HepG2 (cell line): ENCODE data around the gene DDAH1. TPM values are rescaled to one million over a fixed set of nuclear protein-coding genes. Genes with fewer than 3 reads are reported as not detected.

Experiments used
- ATAC-seq: fragments of 200-7000 bp; cut with Tn5 transposase; 3 replicates; pipeline ENCODE4 v1.9.1; 2020; ENCODE audit warnings: mild to moderate bottlenecking, moderate library complexity
- BruUV-seq: library from RNA; stranded (reverse); fragments of 400-500 nt; replicated peaks from 2 replicates; lab custom pipeline; 2021; lab: Mats Ljungman, UMichigan
- CTCF ChIA-PET: fragments of 300-600 bp; formaldehyde crosslinking; extraction: SDS; loops from one replicate; lab custom pipeline; 2021; ENCODE audit warnings: low total read pairs, inconsistent platforms, low intra/inter-chr PET ratio; lab: Yijun Ruan, JAX
- POLR2A ChIA-PET: fragments of 350-600 bp; sonication (Branson Sonifier 250); formaldehyde crosslinking; loops from one replicate; lab custom pipeline; 2020; ENCODE audit warnings: antibody characterized with exemption, inconsistent platforms; lab: Yijun Ruan, JAX
- DNase-seq: peaks from one replicate; pipeline ENCODE4 v3.0.0-alpha.2; 2015; ENCODE audit warnings: low spot score
- FAIRE-seq: peaks from 3 replicates; lab custom pipeline; 2011; peaks lifted over from hg19 to GRCh38; lab: Jason Lieb, UNC
- H2AFZ ChIP-seq: one replicate; pipeline ENCODE4 v1.6.1; 2011; ENCODE audit warnings: low read length, inconsistent platforms
- H3K27ac ChIP-seq: fragments of 300-600 bp; 3 replicates; pipeline ENCODE4 v1.8.0; 2011; ENCODE audit warnings: mixed run types, mild to moderate bottlenecking, mixed read lengths, low read length, inconsistent platforms; ENCODE audit not compliant: insufficient read depth; ENCODE audit errors: extremely low read length
- H3K27me3 ChIP-seq, 2 experiments: fragments of 200-600 bp in 1 of 2; 2 replicates in 1 of 2; 3 replicates in 1 of 2; pipeline versions ENCODE4 v1.6.0 to v1.8.0; 2011; ENCODE audit warnings: low read length in 2 of 2, mild to moderate bottlenecking in 2 of 2, moderate library complexity in 2 of 2, inconsistent platforms in 1 of 2; ENCODE audit not compliant: insufficient read depth in 2 of 2, control insufficient read depth in 1 of 2
- H3K36me3 ChIP-seq, 2 experiments: fragments of 200-600 bp in 1 of 2; replicated peaks in 1 of 2; 2 replicates in 1 of 2; 3 replicates in 1 of 2; pipeline versions ENCODE4 v1.5.1 to v1.8.0; 2011; ENCODE audit warnings: low read length in 2 of 2, inconsistent platforms in 1 of 2; ENCODE audit not compliant: insufficient read depth in 2 of 2, control insufficient read depth in 1 of 2
- H3K4me1 ChIP-seq: 2 replicates; pipeline ENCODE4 v1.5.1; 2012; ENCODE audit warnings: low read length, inconsistent platforms; ENCODE audit not compliant: insufficient read depth
- H3K4me2 ChIP-seq: 2 replicates; pipeline ENCODE4 v1.6.0; 2011; ENCODE audit warnings: low read depth, low read length, inconsistent platforms
- H3K4me3 ChIP-seq, 3 experiments: fragments of 200-600 bp in 1 of 3; sonication (generic), shearing (Covaris generic) in 1 of 3; replicated peaks in 1 of 3; 2 replicates each; pipeline ENCODE4 v1.5.1; 2011 to 2016; ENCODE audit warnings: low read length in 3 of 3, inconsistent platforms in 2 of 3, low read depth in 2 of 3, mild to moderate bottlenecking in 2 of 3, control low read depth in 1 of 3, mixed read lengths in 1 of 3; ENCODE audit not compliant: insufficient read depth in 1 of 3
- H3K79me2 ChIP-seq: one replicate; pipeline ENCODE4 v1.6.1; 2011; ENCODE audit warnings: low read length, inconsistent platforms; ENCODE audit not compliant: insufficient read depth
- H3K9ac ChIP-seq: 2 replicates; pipeline ENCODE4 v1.6.0; 2011; ENCODE audit warnings: mild to moderate bottlenecking, low read depth, low read length, inconsistent platforms; ENCODE audit not compliant: insufficient read depth
- H3K9me3 ChIP-seq: 2 replicates; pipeline ENCODE4 v1.5.1; 2012; ENCODE audit warnings: mild to moderate bottlenecking, low read length
- H4K20me1 ChIP-seq: 2 replicates; pipeline ENCODE4 v1.6.0; 2011; ENCODE audit warnings: inconsistent platforms, mild to moderate bottlenecking, low read length, moderate library complexity; ENCODE audit not compliant: insufficient read depth
- BCL6 ChIP-seq: IDR thresholded peaks from 2 replicates; pipeline ENCODE4 v1.6.1; 2016; ENCODE audit warnings: missing genetic modification reagents, missing compliant biosample characterization
- BRCA1 ChIP-seq: sonication (generic); formaldehyde crosslinking; IDR thresholded peaks from 2 replicates; pipeline ENCODE4 v1.4.0; 2020; ENCODE audit warnings: missing genetic modification reagents
- BRF2 ChIP-seq: sonication (generic); formaldehyde crosslinking; IDR thresholded peaks from 2 replicates; pipeline ENCODE4 v1.8.1; 2022; ENCODE audit warnings: mild to moderate bottlenecking, missing genetic modification reagents
- DPF2 ChIP-seq: sonication (generic); formaldehyde crosslinking; IDR thresholded peaks from 2 replicates; pipeline ENCODE4 v1.4.0; 2020; ENCODE audit warnings: mild to moderate bottlenecking, low read depth, missing genetic modification reagents, borderline replicate concordance
- ELF3 ChIP-seq: IDR thresholded peaks from 2 replicates; pipeline ENCODE4 v1.6.1; 2016; ENCODE audit warnings: missing genetic modification reagents, missing compliant biosample characterization
- ELF4 ChIP-seq: sonication (generic); formaldehyde crosslinking; IDR thresholded peaks from 2 replicates; pipeline ENCODE4 v1.5.0; 2020; ENCODE audit warnings: missing genetic modification reagents, mild to moderate bottlenecking, moderate library complexity, borderline replicate concordance
- ERF ChIP-seq: IDR thresholded peaks from 2 replicates; pipeline ENCODE4 v1.6.1; 2018; ENCODE audit warnings: missing biosample characterization, missing genetic modification reagents
- ETV5 ChIP-seq: IDR thresholded peaks from 2 replicates; pipeline ENCODE4 v1.6.1; 2018; ENCODE audit warnings: missing biosample characterization, missing genetic modification reagents, inconsistent platforms, borderline replicate concordance
- FLYWCH1 ChIP-seq: sonication (generic); formaldehyde crosslinking; IDR thresholded peaks from 2 replicates; pipeline ENCODE4 v1.8.1; 2023; ENCODE audit warnings: mild to moderate bottlenecking, missing genetic modification reagents
- FOSL2 ChIP-seq: sonication (generic); formaldehyde crosslinking; IDR thresholded peaks from 2 replicates; pipeline ENCODE4 v1.4.0; 2020; ENCODE audit warnings: missing genetic modification reagents
- FOXA1 ChIP-seq, 2 experiments: fragments of 450-650 bp in 1 of 2; sonication (generic) in 1 of 2; formaldehyde crosslinking in 1 of 2; IDR thresholded peaks; 2 replicates each; pipeline versions ENCODE4 v1.4.0 to v1.6.1; 2016 to 2020; ENCODE audit warnings: missing genetic modification reagents in 1 of 2
- ISL2 ChIP-seq: sonication (generic); formaldehyde crosslinking; IDR thresholded peaks from 2 replicates; pipeline ENCODE4 v1.5.0; 2020; ENCODE audit warnings: missing genetic modification reagents
- KAT2B ChIP-seq: fragments of 150-350 bp; IDR thresholded peaks from 2 replicates; pipeline ENCODE4 v1.6.1; 2014; ENCODE audit warnings: low read depth, low read length, borderline replicate concordance
- LBX2 ChIP-seq: sonication (generic); formaldehyde crosslinking; IDR thresholded peaks from 2 replicates; pipeline ENCODE4 v1.5.0; 2020; ENCODE audit warnings: missing genetic modification reagents, mild to moderate bottlenecking, borderline replicate concordance
- MED1 ChIP-seq: sonication (generic); formaldehyde crosslinking; IDR thresholded peaks from 2 replicates; pipeline ENCODE4 v1.4.0; 2020; ENCODE audit warnings: missing genetic modification reagents
- TFE3 ChIP-seq: IDR thresholded peaks from 2 replicates; pipeline ENCODE4 v1.6.1; 2016
- ZIK1 ChIP-seq: sonication (generic); formaldehyde crosslinking; IDR thresholded peaks from 2 replicates; pipeline ENCODE4 v1.5.0; 2020; ENCODE audit warnings: mild to moderate bottlenecking, low read depth, missing genetic modification reagents, borderline replicate concordance
- ZKSCAN1 ChIP-seq: fragments of 150-350 bp; IDR thresholded peaks from 2 replicates; pipeline ENCODE4 v1.6.1; 2014; ENCODE audit warnings: low read length
- ZNF281 ChIP-seq: sonication (generic); formaldehyde crosslinking; IDR thresholded peaks from 2 replicates; pipeline ENCODE4 v1.4.0; 2020; ENCODE audit warnings: missing genetic modification reagents, borderline replicate concordance
- ZNF33A ChIP-seq: sonication (generic); formaldehyde crosslinking; IDR thresholded peaks from 2 replicates; pipeline ENCODE4 v1.5.1; 2020; ENCODE audit warnings: missing genetic modification reagents, mild to moderate bottlenecking, moderate library complexity, borderline replicate concordance
- ZNF644 ChIP-seq: IDR thresholded peaks from 2 replicates; pipeline ENCODE4 v1.6.1; 2016; ENCODE audit warnings: low read depth
- in situ Hi-C: cut with HindIII; loops from 2 replicates; pipeline ENCODE4 v1.10.0; 2017; ENCODE audit warnings: low pct_unique_long_range_greater_than_20kb; ENCODE audit not compliant: extremely low pct_ligation_motif_present
- intact Hi-C: fragments of 100-400 bp; cut with micrococcal nuclease; formaldehyde crosslinking; loops from one replicate; pipeline ENCODE4 v1.10.0; 2022; ENCODE audit not compliant: unreplicated experiment
- polyA plus RNA-seq, 8 experiments: library from polyadenylated mRNA; depleted of rRNA in 3 of 8; stranded (reverse) in 7 of 8; unstranded in 1 of 8; fragments of >200 nt; fragmentation: Illumina TruSeq in 4 of 8; extraction: Trizol in 4 of 8; gene quantifications; 2 replicates each; pipeline versions ENCODE4 v1.2.1 to v1.2.3, GENCODE V29; 2011 to 2016; ENCODE audit warnings: low read depth in 4 of 8, missing spikeins in 1 of 8, mixed read lengths in 1 of 8; ENCODE audit not compliant: insufficient read depth in 1 of 8
- total RNA-seq, 5 experiments: library from RNA; depleted of rRNA; stranded (reverse); fragments of >200 nt; fragmentation: Illumina TruSeq; extraction: Trizol; gene quantifications; 2 replicates each; pipeline ENCODE4 v1.2.3, GENCODE V29; 2016; ENCODE audit warnings: low read depth in 1 of 5

The DDAH1 gene
- total and polyA plus RNA-seq, 2 of the 13 experiments (the other 11 are each of a cell fraction or from before 2014, with no cell fraction given): 39.7 to 64.4 TPM

GRCh38 chr1:85325920-85326319 lies 139.0 kb downstream of the DDAH1 start:
- no TSS peak for BruUV-seq
- in situ Hi-C loops: loop anchor here (5.0 to 10.0 kb wide), 2 partner anchors 139 to 251 kb away; partner anchors contain the start of gene DDAH1
- Histone ChIP-seq H4K20me1 (no peaks in the 10 kb centered on the region), H3K36me3 (peaks cover 5 to 10% of the 10 kb centered on the region in 2 experiments; a peak in 4 of 5 replicates), H3K79me2 (no peaks in the 10 kb centered on the region), H3K9ac (no peak overlapping the region), H3K27me3 (no peaks in the 10 kb centered on the region), H3K4me3 (no peak overlapping the region), H3K4me2 (peak overlapping the region; percentile 9; the same call in 1 of the 2 replicates), H2AFZ (no peak overlapping the region), H3K9me3 (no peaks in the 10 kb centered on the region), H3K27ac (peak overlapping the region; percentile 48), H3K4me1 (peaks cover 60% of the 10 kb centered on the region)
- DNase-seq (peak; percentile 82), FAIRE-seq (peak; percentile 30), ATAC-seq (peak; percentile 78)
- ChIA-PET CTCF (no interaction called here), POLR2A (no interaction called here)
- intact Hi-C loops: loop anchor here (2.0 to 5.0 kb wide), 3 partner anchors 47 to 256 kb away; partner anchors contain the start of gene CCN1
- TF ChIP-seq ZKSCAN1 (peak; percentile 62; the same call in 1 of the 2 replicates), BRF2 (CRISPR knock-in tag) (no peak), ZNF644 (CRISPR knock-in tag) (peak; percentile 70; the same call in 1 of the 2 replicates), BCL6 (CRISPR knock-in tag) (no peak), FOSL2 (CRISPR knock-in tag) (peak; percentile 75), FLYWCH1 (CRISPR knock-in tag) (no peak), ERF (0 out of 2 replicates have a peak, but pooled peaks have one; percentile 14), MED1 (CRISPR knock-in tag) (peak; percentile 50), KAT2B (no peak), LBX2 (CRISPR knock-in tag) (no peak), ZIK1 (CRISPR knock-in tag) (no peak), TFE3 (CRISPR knock-in tag) (no peak), ZNF33A (CRISPR knock-in tag) (no peak), DPF2 (CRISPR knock-in tag) (no peak), ISL2 (CRISPR knock-in tag) (no peak), ELF4 (CRISPR knock-in tag) (no peak), ZNF281 (CRISPR knock-in tag) (no peak), ELF3 (CRISPR knock-in tag) (peak; percentile 71; the same call in 1 of the 2 replicates), FOXA1 (IDR thresholded peaks at IDR 0.05) (no peak), FOXA1 (CRISPR knock-in tag; IDR thresholded peaks at IDR 0.05) (no peak), ETV5 (CRISPR knock-in tag) (peak; percentile 23; the same call in 1 of the 2 replicates), BRCA1 (CRISPR knock-in tag) (no peak)
